ENCODE data around the gene NDUFB2. TPM values are rescaled to one million over a fixed set of nuclear protein-coding genes. Genes with fewer than 3 reads are reported as not detected.
"Not testable (repeated sequence)": the region's sequence is repeated elsewhere in the genome, so short reads cannot be mapped to it uniquely, and the experiment has no call there.

NDUFB2 gene
- polyA plus RNA-seq, 4 donors, result 171 to 779 (median 479) TPM

DNA sequence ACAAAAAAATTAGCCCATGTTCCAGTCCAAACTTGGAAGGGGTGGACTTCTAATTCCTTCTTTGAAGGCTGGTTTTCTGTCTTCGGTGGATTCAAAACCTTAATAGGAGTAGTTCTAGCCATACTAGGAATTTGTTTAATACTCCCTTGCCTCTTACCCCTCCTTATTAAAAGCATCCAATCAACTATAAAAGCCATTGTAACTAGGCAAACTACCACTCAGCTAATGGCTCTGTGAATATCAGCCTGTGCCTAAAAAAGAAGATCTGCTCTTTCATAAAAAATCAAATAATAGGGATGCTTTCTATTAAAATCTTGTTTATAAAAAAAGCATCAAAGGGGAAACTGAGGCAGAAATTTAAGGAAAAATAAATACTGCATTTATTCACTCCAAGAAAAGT lies 27.9 kb upstream of the NDUFB2 start:
- H3K36me3 ChIP-seq (ENCODE audit: control insufficient read depth in 3 of 3, insufficient read depth in 2 of 3, low read depth in 1 of 3, low read length in 3 of 3), result no peaks in the 10 kb centered on the region
- no peak for FAIRE-seq
- 84 to 93% (median 90%) methylated on average over 1 of the region's 1 CpG for WGBS, 3 donors

GRCh38 chr7:140669352-140669751 lies 27.2 kb upstream of the NDUFB2 start:
- no peak for FAIRE-seq
- WGBS, 3 donors, result 90 to 92% (median 91%) methylated on average over 3 of the region's 3 CpGs
- DNase-seq, result no peak
- Histone ChIP-seq H3K27me3 (ENCODE audit: control insufficient read depth in 3 of 3, insufficient read depth in 3 of 3, low read length in 3 of 3) (no peaks in the 10 kb centered on the region), H3K9me3 (ENCODE audit: control insufficient read depth in 2 of 2, insufficient read depth in 1 of 2, low read depth in 1 of 2, low read length in 1 of 2) (no peaks in the 10 kb centered on the region), H3K4me1 (ENCODE audit: control insufficient read depth in 3 of 3, insufficient read depth in 2 of 3, low read depth in 1 of 3, low read length in 2 of 3) (peaks cover 0 to 5% (median 0%) of the 10 kb centered on the region in 3 donors), H3K36me3 (ENCODE audit: control insufficient read depth in 3 of 3, insufficient read depth in 2 of 3, low read depth in 1 of 3, low read length in 3 of 3) (no peaks in the 10 kb centered on the region), H3K4me3 (ENCODE audit: low read depth in 1 of 3, low read length in 3 of 3) (no peak overlapping the region), H3K27ac (ENCODE audit: low read depth in 1 of 3, low read length in 2 of 3) (no peak overlapping the region)

More for the DNA sequence above, 27.9 kb upstream of the NDUFB2 start:
- H3K9me3 ChIP-seq (ENCODE audit: control insufficient read depth in 2 of 2, insufficient read depth in 1 of 2, low read depth in 1 of 2, low read length in 1 of 2), result no peaks in the 10 kb centered on the region
- H3K4me1 ChIP-seq (ENCODE audit: control insufficient read depth in 3 of 3, insufficient read depth in 2 of 3, low read depth in 1 of 3, low read length in 2 of 3), result peaks cover 0 to 5% (median 0%) of the 10 kb centered on the region in 3 donors
- H3K27me3 ChIP-seq (ENCODE audit: control insufficient read depth in 3 of 3, insufficient read depth in 3 of 3, low read length in 3 of 3), result no peaks in the 10 kb centered on the region
- H3K27ac ChIP-seq (ENCODE audit: low read depth in 1 of 3, low read length in 2 of 3), result no peak overlapping the region
- no peak overlapping the region for H3K4me3 ChIP-seq (ENCODE audit: low read depth in 1 of 3, low read length in 3 of 3)
- DNase-seq, result no peak

DNA sequence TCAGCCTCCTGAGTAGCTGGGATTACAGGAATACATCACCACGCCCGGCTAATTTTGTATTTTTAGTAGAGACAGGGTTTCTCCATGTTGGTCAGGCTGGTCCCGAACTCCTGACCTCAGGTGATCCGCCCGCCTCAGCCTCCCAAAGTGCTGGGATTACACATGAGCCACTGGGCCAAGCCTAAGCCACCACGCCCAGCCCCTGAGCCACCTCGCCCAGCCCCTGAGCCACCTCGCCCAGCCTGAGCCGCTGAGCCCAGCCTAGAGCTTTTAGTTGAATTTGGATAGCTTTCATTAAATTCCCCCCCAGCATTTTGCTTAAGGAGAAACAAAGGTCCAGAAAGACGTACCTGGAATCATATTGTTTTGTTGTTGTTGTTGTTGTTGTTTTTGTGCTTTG lies 26.6 kb upstream of the NDUFB2 start:
- H3K36me3 ChIP-seq (ENCODE audit: control insufficient read depth in 3 of 3, insufficient read depth in 2 of 3, low read depth in 1 of 3, low read length in 3 of 3); H3K27ac ChIP-seq (ENCODE audit: low read depth in 1 of 3, low read length in 2 of 3); H3K4me1 ChIP-seq (ENCODE audit: control insufficient read depth in 3 of 3, insufficient read depth in 2 of 3, low read depth in 1 of 3, low read length in 2 of 3); FAIRE-seq; DNase-seq; H3K9me3 ChIP-seq (ENCODE audit: control insufficient read depth in 2 of 2, insufficient read depth in 1 of 2, low read depth in 1 of 2, low read length in 1 of 2); H3K27me3 ChIP-seq (ENCODE audit: control insufficient read depth in 3 of 3, insufficient read depth in 3 of 3, low read length in 3 of 3); H3K4me3 ChIP-seq (ENCODE audit: low read depth in 1 of 3, low read length in 3 of 3): not testable (repeated sequence)
- WGBS, 3 donors, result 66 to 84% (median 76%) methylated on average over 9 to 10 of the region's 10 CpGs

DNA sequence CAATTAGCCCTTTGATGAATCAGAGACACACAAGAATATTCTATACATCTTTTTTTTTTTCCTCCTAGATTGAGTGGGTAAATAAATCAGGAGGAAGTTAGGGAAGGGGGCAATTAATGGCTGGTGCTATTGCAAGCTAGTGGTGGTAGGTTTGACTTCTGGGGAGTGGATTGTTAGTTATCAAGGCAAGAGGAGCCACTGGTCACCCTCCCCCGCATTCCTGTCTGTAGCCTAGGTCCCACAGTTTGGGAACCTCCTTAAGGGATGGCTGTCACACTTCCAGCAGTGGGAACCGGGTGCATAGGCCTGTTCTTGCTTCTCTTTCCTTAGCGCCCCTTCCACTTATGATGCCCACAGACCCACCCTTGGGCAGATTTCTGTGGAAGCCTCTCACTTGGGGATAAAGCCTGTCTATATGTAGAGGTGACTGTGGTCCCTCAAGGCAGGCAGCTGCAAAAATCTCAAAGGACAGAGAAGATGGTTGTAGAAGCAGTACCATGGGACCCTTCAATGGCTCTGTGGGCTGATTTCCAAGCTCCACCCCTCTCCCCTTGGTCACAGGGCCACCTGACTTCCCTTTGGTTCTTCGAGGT lies 26.1 kb upstream of the NDUFB2 start:
- no peak overlapping the region for H3K27ac ChIP-seq (ENCODE audit: low read depth in 1 of 3, low read length in 2 of 3)
- H3K4me3 ChIP-seq (ENCODE audit: low read depth in 1 of 3, low read length in 3 of 3), result no peak overlapping the region
- H3K4me1 ChIP-seq (ENCODE audit: control insufficient read depth in 3 of 3, insufficient read depth in 2 of 3, low read depth in 1 of 3, low read length in 2 of 3), result peaks cover 0 to 5% (median 0%) of the 10 kb centered on the region in 3 donors
- H3K27me3 ChIP-seq (ENCODE audit: control insufficient read depth in 3 of 3, insufficient read depth in 3 of 3, low read length in 3 of 3), result no peaks in the 10 kb centered on the region
- no peaks in the 10 kb centered on the region for H3K36me3 ChIP-seq (ENCODE audit: control insufficient read depth in 3 of 3, insufficient read depth in 2 of 3, low read depth in 1 of 3, low read length in 3 of 3)
- 63 to 71% (median 67%) methylated on average over 4 of the region's 4 CpGs for WGBS, 3 donors
- H3K9me3 ChIP-seq (ENCODE audit: control insufficient read depth in 2 of 2, insufficient read depth in 1 of 2, low read depth in 1 of 2, low read length in 1 of 2), result no peaks in the 10 kb centered on the region
- DNase-seq (no peak), FAIRE-seq (no peak)

- Histone ChIP-seq H3K36me3 (ENCODE audit: control insufficient read depth in 3 of 3, insufficient read depth in 2 of 3, low read depth in 1 of 3, low read length in 3 of 3) (peaks cover 0 to 4% (median 0%) of the 10 kb centered on the region in 3 donors), H3K27ac (ENCODE audit: low read depth in 1 of 3, low read length in 2 of 3) (no peak overlapping the region), H3K9me3 (ENCODE audit: control insufficient read depth in 2 of 2, insufficient read depth in 1 of 2, low read depth in 1 of 2, low read length in 1 of 2) (no peaks in the 10 kb centered on the region), H3K4me3 (ENCODE audit: low read depth in 1 of 3, low read length in 3 of 3) (no peak overlapping the region), H3K4me1 (ENCODE audit: control insufficient read depth in 3 of 3, insufficient read depth in 2 of 3, low read depth in 1 of 3, low read length in 2 of 3) (peaks cover 0 to 5% (median 0%) of the 10 kb centered on the region in 3 donors), H3K27me3 (ENCODE audit: control insufficient read depth in 3 of 3, insufficient read depth in 3 of 3, low read length in 3 of 3) (no peaks in the 10 kb centered on the region)
- WGBS, 3 donors, result 79 to 90% (median 83%) methylated on average over 15 of the region's 15 CpGs
- no peak for FAIRE-seq
- no peak for DNase-seq
Measured at GRCh38 chr7:140671966-140672365, 24.5 kb upstream of the NDUFB2 start.

DNA sequence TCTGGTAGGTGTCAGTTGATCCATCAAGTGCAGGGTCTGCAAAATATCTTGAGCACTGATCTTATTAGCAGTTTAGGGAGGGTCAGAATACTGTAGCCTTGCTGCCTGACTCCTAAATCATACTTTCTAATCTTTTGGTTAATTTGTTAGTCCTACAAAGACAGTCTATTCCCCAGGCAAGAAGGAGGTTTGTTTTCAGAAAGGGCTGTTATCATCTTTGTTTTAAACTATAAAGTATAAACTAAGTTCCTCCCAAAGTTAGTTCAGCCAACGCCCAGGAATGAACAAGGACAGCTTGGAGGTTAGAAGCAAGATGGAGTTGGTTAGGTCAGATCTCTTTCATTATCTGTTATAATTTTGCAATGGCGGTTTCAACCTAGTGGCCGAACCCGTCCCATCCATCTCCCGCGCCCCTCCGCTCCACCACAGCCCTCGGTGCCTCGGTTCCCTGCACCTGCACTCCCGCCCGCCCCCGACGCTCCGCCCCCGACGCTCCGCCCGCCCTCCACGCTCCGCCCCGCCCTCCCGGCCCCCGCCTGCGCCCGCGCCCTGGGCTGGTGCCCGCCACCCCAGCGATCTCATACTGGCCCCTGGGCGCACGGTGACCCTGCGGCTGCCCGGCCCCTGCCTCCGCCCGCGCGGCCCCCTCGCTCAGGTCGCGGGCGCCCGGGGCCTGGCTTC lies 24.0 kb upstream of the NDUFB2 start, which contains the start of gene ADCK2:
Gene ADCK2 (plus strand): TSS at position 564 of the 681 bp plus-strand sequence. CDS start 386 bp downstream, outside the sequence.
- peak within 1 kb of the TSS; percentile 53 to 88 (median 66) for H3K4me3 ChIP-seq (ENCODE audit: low read depth in 1 of 3, low read length in 3 of 3)

GRCh38 chr7:140673063-140673773 lies 23.3 kb upstream of the NDUFB2 start:
- FAIRE-seq, result no peak
- Histone ChIP-seq H3K27me3 (ENCODE audit: control insufficient read depth in 3 of 3, insufficient read depth in 3 of 3, low read length in 3 of 3) (no peaks in the 10 kb centered on the region), H3K9me3 (ENCODE audit: control insufficient read depth in 2 of 2, insufficient read depth in 1 of 2, low read depth in 1 of 2, low read length in 1 of 2) (no peaks in the 10 kb centered on the region), H3K4me3 (ENCODE audit: low read depth in 1 of 3, low read length in 3 of 3) (peak overlapping the region; percentile 53 to 88 (median 66)), H3K4me1 (ENCODE audit: control insufficient read depth in 3 of 3, insufficient read depth in 2 of 3, low read depth in 1 of 3, low read length in 2 of 3) (peaks cover 0 to 5% (median 0%) of the 10 kb centered on the region in 3 donors), H3K27ac (ENCODE audit: low read depth in 1 of 3, low read length in 2 of 3) (peak overlapping the region; percentile 46 to 77 (median 68)), H3K36me3 (ENCODE audit: control insufficient read depth in 3 of 3, insufficient read depth in 2 of 3, low read depth in 1 of 3, low read length in 3 of 3) (peaks cover 0 to 9% (median 0%) of the 10 kb centered on the region in 3 donors)
- 0% methylated on average over 47 to 72 of the region's 72 CpGs for WGBS, 3 donors
- peak; percentile 62 to 87 for DNase-seq

More for the DNA sequence above, 24.0 kb upstream of the NDUFB2 start, which contains the start of gene ADCK2:
- Histone ChIP-seq H3K9me3 (ENCODE audit: control insufficient read depth in 2 of 2, insufficient read depth in 1 of 2, low read depth in 1 of 2, low read length in 1 of 2) (no peaks in the 10 kb centered on the region), H3K27me3 (ENCODE audit: control insufficient read depth in 3 of 3, insufficient read depth in 3 of 3, low read length in 3 of 3) (no peaks in the 10 kb centered on the region), H3K27ac (ENCODE audit: low read depth in 1 of 3, low read length in 2 of 3) (peak within 1 kb of the TSS; percentile 46 to 77 (median 68)), H3K4me1 (ENCODE audit: control insufficient read depth in 3 of 3, insufficient read depth in 2 of 3, low read depth in 1 of 3, low read length in 2 of 3) (peaks cover 0 to 5% (median 0%) of the 10 kb centered on the region in 3 donors), H3K36me3 (ENCODE audit: control insufficient read depth in 3 of 3, insufficient read depth in 2 of 3, low read depth in 1 of 3, low read length in 3 of 3) (peaks cover 0 to 4% (median 0%) of the 10 kb centered on the region in 3 donors)
- 1 to 2% (median 1%) methylated on average over 21 to 41 of the region's 41 CpGs for WGBS, 3 donors
- no peak for FAIRE-seq
- peak in 1 of 2 donors; percentile 64 for DNase-seq

DNA sequence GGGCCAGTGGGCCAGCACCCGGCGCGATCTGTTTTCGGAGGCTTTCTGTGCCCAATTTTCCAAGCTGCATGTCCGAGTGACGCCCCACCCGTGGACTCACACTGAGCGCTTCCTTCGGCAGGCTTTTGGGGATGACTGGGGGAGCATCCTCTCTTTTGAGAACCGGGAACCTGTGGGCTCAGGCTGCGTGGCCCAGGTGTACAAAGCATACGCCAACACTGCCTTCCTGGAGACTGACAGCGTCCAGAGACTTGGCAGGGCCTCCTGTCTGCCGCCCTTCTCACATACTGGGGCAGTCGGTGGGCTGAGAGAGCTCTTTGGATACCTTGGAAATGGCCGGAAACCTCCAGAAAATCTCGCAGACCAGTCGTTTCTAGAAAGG lies 22.7 kb upstream of the NDUFB2 start:
- peak overlapping the region; percentile 53 to 88 (median 66) for H3K4me3 ChIP-seq (ENCODE audit: low read depth in 1 of 3, low read length in 3 of 3)
- peaks cover 0 to 5% (median 0%) of the 10 kb centered on the region in 3 donors for H3K4me1 ChIP-seq (ENCODE audit: control insufficient read depth in 3 of 3, insufficient read depth in 2 of 3, low read depth in 1 of 3, low read length in 2 of 3)
- DNase-seq (no peak), FAIRE-seq (no peak)
- H3K27ac ChIP-seq (ENCODE audit: low read depth in 1 of 3, low read length in 2 of 3), result peak overlapping the region in 2 of 3 donors; percentile 14 to 77
- peaks cover 0 to 15% (median 0%) of the 10 kb centered on the region in 3 donors for H3K36me3 ChIP-seq (ENCODE audit: control insufficient read depth in 3 of 3, insufficient read depth in 2 of 3, low read depth in 1 of 3, low read length in 3 of 3)
- no peaks in the 10 kb centered on the region for H3K27me3 ChIP-seq (ENCODE audit: control insufficient read depth in 3 of 3, insufficient read depth in 3 of 3, low read length in 3 of 3)
- 14 to 39% (median 27%) methylated on average over 18 of the region's 18 CpGs for WGBS, 3 donors
- H3K9me3 ChIP-seq (ENCODE audit: control insufficient read depth in 2 of 2, insufficient read depth in 1 of 2, low read depth in 1 of 2, low read length in 1 of 2), result no peaks in the 10 kb centered on the region
